SK-N-MC (cell line): Measurements from ENCODE around the gene PADI6.

ENCODE experiments used
- DNase-seq: peaks from one replicate; pipeline ENCODE4 v3.0.0-alpha.2; 2011; ENCODE audit warnings: low read depth, low spot score
- H3K27ac ChIP-seq: fragments of 200-600 bp; sonication (generic); 2 replicates; pipeline ENCODE4 v1.5.1; 2016; ENCODE audit warnings: mixed run types
- H3K36me3 ChIP-seq: fragments of 200-600 bp; sonication (generic); 2 replicates; pipeline ENCODE4 v1.6.1; 2017; ENCODE audit warnings: antibody characterized with exemption, low read length, mixed read lengths; ENCODE audit not compliant: insufficient read depth
- H3K4me3 ChIP-seq: fragments of 200-600 bp; sonication (generic); 2 replicates; pipeline ENCODE4 v1.5.1; 2016
- H3K9ac ChIP-seq: fragments of 200-600 bp; sonication (generic); 2 replicates; pipeline ENCODE4 v1.8.0; 2017; ENCODE audit warnings: mixed run types, mixed read lengths; ENCODE audit not compliant: insufficient read length
- H3K9me3 ChIP-seq: fragments of 200-600 bp; sonication (generic); 2 replicates; pipeline ENCODE4 v1.6.1; 2017; ENCODE audit warnings: low read depth, mild to moderate bottlenecking, antibody characterized with exemption, low read length, moderate library complexity, mixed read lengths
- EZH2 ChIP-seq: fragments of 200-600 bp; sonication (generic); IDR thresholded peaks from one replicate; pipeline ENCODE4 v1.6.1; 2017; ENCODE audit warnings: antibody characterized with exemption
- FOXP2 ChIP-seq: optimal IDR thresholded peaks from 2 replicates; pipeline ENCODE3; 2011; ENCODE audit warnings: mild to moderate bottlenecking, moderate library complexity; ENCODE audit not compliant: insufficient read depth; ENCODE audit errors: extremely low read length, control extremely low read depth
- POLR2AphosphoS5 ChIP-seq: IDR thresholded peaks from 2 replicates; pipeline ENCODE4 v1.6.1; 2012; ENCODE audit warnings: mild to moderate bottlenecking, low read depth, low read length, borderline replicate concordance

Gene PADI6

GRCh38 chr1:17352419-17352909 lies 19.5 kb upstream of the PADI6 start:
- Histone ChIP-seq H3K4me3 (no peak overlapping the region), H3K9ac (no peak overlapping the region), H3K9me3 (no peaks in the 10 kb centered on the region), H3K27ac (no peak overlapping the region), H3K36me3 (no peaks in the 10 kb centered on the region)
- DNase-seq: no peak
- TF ChIP-seq FOXP2 (no peak), POLR2AphosphoS5 (no peak), EZH2 (no peak)

DNA sequence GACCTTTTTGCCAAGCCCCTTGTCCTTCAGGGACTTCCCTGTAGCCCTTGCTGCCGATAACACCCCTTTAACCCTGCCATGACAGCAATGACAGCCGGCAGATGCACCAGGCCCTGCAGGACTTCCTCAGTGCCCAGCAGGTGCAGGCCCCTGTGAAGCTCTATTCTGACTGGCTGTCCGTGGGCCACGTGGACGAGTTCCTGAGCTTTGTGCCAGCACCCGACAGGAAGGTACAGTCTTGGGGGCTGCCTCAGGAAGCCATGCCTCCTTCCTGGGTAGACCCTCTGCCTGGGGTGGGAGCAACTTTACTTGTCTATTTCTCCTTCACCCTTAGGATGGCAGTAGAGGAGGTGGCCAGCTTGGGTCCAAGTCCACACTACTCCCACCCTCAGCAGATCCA lies 16.1 kb upstream of the PADI6 start:
- TF ChIP-seq FOXP2 (no peak), EZH2 (no peak), POLR2AphosphoS5 (no peak)
- Histone ChIP-seq H3K9me3 (no peaks in the 10 kb centered on the region), H3K4me3 (no peak overlapping the region), H3K36me3 (no peaks in the 10 kb centered on the region), H3K9ac (no peak overlapping the region), H3K27ac (no peak overlapping the region)
- DNase-seq: no peak

GRCh38 chr1:17356387-17357026 lies 15.5 kb upstream of the PADI6 start:
- H3K27ac ChIP-seq: no peak overlapping the region
- DNase-seq: no peak
- no peak overlapping the region for H3K4me3 ChIP-seq
- no peaks in the 10 kb centered on the region for H3K9me3 ChIP-seq
- no peak for TF ChIP-seq POLR2AphosphoS5
- TF ChIP-seq EZH2: no peak
- no peak for TF ChIP-seq FOXP2
- H3K9ac ChIP-seq: no peak overlapping the region
- no peaks in the 10 kb centered on the region for H3K36me3 ChIP-seq

GRCh38 chr1:17358557-17358956 lies 13.4 kb upstream of the PADI6 start:
- TF ChIP-seq EZH2 (no peak), POLR2AphosphoS5 (no peak), FOXP2 (no peak)
- H3K9ac ChIP-seq: no peak overlapping the region

GRCh38 chr1:17359031-17359430 lies 13.0 kb upstream of the PADI6 start:
- no peak for DNase-seq
- Histone ChIP-seq H3K9ac (no peak overlapping the region), H3K27ac (no peak overlapping the region), H3K4me3 (no peak overlapping the region), H3K36me3 (no peaks in the 10 kb centered on the region), H3K9me3 (no peaks in the 10 kb centered on the region)
- TF ChIP-seq POLR2AphosphoS5: no peak
- TF ChIP-seq EZH2: no peak
- no peak for TF ChIP-seq FOXP2

More at GRCh38 chr1:17358557-17358956, 13.4 kb upstream of the PADI6 start:
- no peaks in the 10 kb centered on the region for H3K9me3 ChIP-seq
- H3K4me3 ChIP-seq: no peak overlapping the region
- DNase-seq: no peak
- H3K36me3 ChIP-seq: no peaks in the 10 kb centered on the region
- no peak overlapping the region for H3K27ac ChIP-seq

GRCh38 chr1:17359808-17360207 lies 12.2 kb upstream of the PADI6 start:
- no peak for DNase-seq
- H3K36me3 ChIP-seq: no peaks in the 10 kb centered on the region
- H3K4me3 ChIP-seq: no peak overlapping the region
- H3K27ac ChIP-seq: no peak overlapping the region
- no peak overlapping the region for H3K9ac ChIP-seq
- H3K9me3 ChIP-seq: no peaks in the 10 kb centered on the region
- TF ChIP-seq EZH2: no peak
- no peak for TF ChIP-seq POLR2AphosphoS5
- TF ChIP-seq FOXP2: no peak

DNA sequence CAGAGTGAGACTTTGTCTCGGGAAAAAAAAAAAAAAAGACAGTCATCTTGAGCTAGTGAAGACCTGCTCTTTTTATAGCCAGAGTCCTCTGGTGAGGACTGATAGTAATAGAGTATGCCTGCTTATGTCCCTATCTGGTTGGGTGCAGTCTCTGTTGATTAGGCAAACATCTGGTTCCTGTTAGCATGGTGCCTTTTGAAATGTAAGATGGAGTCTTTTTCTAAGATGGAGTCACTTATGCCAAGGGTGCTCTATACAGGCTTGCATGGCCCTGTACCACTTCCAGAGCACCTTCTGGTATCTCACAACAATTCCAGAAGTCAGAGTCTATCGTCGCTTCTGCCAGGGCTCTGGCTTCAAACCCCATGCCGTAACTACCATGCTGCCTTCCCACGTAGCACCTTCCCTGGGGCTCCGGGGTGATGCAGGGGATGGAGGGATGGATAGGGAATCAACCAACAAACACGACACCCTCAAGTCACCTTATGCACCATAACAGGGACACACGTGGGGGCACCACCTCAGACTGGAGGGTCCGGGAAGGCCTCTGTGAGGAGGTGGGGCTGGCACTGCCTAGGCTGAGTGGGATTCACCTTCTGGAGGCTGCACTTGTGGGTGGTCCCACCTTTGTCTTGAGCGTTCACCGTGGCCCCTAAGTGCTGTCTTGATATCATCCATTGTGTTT lies 11.6 kb upstream of the PADI6 start:
- TF ChIP-seq POLR2AphosphoS5 (no peak), FOXP2 (no peak), EZH2 (no peak)
- Histone ChIP-seq H3K9me3 (no peaks in the 10 kb centered on the region), H3K4me3 (no peak overlapping the region), H3K36me3 (no peaks in the 10 kb centered on the region), H3K9ac (no peak overlapping the region), H3K27ac (no peak overlapping the region)
- DNase-seq: peak; percentile 26

DNA sequence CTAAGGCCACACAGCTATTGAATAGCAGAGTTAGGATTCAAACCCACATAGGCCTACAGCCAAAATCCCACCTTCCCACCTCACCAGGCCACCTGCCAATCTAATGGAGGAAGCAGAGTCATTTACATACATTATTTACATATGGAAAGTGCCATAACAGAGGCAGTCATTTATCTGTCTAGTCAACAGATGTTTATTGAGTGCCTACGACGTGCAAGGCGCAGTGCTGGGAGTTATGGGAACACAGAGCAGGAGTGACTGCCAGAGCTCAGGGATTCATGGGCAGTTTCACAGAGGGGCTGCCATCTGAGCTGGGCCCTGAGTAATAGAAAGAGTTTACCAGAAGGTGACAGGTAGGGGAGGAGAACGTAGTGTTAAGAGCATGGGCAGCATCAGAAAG lies 10.3 kb upstream of the PADI6 start:
- H3K36me3 ChIP-seq: no peaks in the 10 kb centered on the region
- H3K9me3 ChIP-seq: no peaks in the 10 kb centered on the region
- no peak overlapping the region for H3K9ac ChIP-seq
- H3K4me3 ChIP-seq: no peak overlapping the region
- no peak overlapping the region for H3K27ac ChIP-seq
- no peak for DNase-seq
- no peak for TF ChIP-seq EZH2

DNA sequence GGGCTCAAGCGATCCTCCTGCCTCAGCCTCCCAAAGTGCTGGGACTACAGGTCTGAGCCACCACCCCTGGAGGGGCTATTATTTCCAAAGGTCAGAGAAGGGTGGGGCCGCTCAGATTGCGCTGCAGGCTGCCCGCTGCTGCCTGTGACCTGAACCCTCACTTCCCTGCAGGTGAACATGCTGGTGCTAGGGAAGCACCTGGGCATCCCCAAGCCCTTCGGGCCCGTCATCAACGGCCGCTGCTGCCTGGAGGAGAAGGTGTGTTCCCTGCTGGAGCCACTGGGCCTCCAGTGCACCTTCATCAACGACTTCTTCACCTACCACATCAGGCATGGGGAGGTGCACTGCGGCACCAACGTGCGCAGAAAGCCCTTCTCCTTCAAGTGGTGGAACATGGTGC lies 8.6 kb upstream of the PADI6 start:
- no peak overlapping the region for H3K4me3 ChIP-seq
- TF ChIP-seq POLR2AphosphoS5 (no peak), EZH2 (no peak), FOXP2 (no peak)
- H3K9ac ChIP-seq: no peak overlapping the region
- DNase-seq: no peak
- no peaks in the 10 kb centered on the region for H3K36me3 ChIP-seq
- no peaks in the 10 kb centered on the region for H3K9me3 ChIP-seq
- H3K27ac ChIP-seq: no peak overlapping the region
